GM19468 (cell line): ENCODE measurements around the gene VWF.
"Not testable (repeated sequence)": the region's sequence is repeated elsewhere in the genome, so short reads cannot be mapped to it uniquely, and the experiment has no call there.

Experiments
- ATAC-seq: cut with Tn5 transposase; IDR thresholded peaks from one replicate; pipeline ENCODE4 v1.9.1; 2021; ENCODE audit warnings: mild to moderate bottlenecking, moderate library complexity, moderate number of reproducible peaks; ENCODE audit not compliant: unreplicated experiment; ENCODE audit errors: extremely low read depth

Gene VWF

DNA sequence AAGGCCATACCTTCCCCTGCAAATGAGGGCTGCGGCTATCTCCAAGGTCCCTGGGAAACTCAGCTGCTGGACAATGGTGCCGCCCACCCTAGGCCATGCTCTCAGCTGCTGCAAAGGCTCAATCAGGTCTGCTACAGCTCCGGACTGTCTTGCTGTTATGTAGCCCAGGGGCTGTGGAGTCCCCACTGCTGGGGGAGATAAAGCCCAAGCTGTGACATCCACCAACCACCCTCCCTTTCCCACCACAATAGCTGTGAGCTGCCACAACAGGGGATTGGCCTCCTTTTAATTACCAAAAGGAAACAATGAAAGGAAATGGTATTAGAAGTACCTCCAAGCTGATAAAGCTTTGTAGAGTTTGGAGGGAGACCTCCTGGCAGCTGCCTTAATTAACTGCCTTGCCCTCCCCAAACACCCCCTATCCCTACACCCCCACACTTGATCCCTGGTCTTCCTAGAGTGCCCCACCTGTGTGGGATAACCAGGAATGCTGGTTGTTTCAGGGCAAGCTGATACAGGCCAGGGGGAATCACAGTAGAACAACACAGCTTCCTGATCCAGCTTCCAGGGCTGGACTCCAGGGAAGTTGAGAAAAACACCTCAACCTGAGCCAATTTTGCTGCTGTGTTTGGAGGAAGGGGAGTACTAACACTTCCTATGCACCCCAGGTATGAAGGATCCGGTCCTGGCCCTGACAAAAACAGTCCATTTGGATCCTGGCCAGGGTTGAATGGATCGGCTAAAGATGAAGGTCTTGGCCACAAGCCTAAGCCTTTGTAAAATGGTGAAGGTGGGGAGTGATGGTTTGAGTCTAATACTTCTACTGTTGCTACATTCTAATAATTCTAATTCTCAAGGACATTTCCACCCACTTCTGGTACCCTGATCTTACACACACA is at the start of gene VWF:
VWF (minus strand) TSS at position 260 of the 899 bp plus-strand sequence. CDS start 1,474 bp downstream, outside the sequence.
- no peak for ATAC-seq

DNA sequence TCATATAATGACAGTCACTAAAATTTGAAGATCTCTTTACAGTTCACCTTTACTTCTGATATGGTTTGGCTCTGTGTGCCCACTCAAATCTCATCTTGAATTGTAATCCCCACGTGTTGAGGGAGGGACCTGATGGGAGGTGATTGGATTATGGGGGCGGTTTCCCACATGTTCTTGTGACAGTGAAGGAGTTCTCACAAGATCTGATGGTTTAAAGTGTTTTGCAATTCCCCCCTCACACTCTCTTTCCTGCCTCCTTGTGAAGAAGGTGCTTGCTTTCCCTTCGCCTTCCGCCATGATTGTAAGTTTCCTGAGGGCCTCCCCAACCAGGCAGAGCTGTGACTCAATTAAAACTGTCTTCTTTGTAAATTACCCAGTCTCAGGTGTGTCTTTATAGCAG is 48.4 kb upstream of the VWF start:
- ATAC-seq, result no peak

DNA sequence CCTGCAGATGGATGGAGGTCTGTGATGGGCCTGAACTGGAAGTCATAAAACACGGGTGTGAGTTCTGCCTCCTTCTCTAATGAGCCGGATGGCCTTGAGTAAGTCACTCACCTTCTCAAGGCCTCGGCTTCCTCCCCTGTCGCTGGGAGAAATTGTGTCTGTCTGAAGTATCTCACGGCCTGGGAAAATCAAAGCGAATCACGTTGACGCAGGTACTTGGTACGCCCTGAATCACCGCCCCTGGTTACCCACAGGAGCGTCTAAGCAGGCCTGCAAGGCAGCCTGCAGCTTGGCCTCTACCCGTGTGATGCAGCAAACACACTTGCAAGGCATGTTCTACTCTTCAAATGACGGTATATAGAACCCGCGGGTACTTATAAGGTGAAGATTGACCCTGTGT is 47.6 kb upstream of the VWF start:
- no peak for ATAC-seq

DNA sequence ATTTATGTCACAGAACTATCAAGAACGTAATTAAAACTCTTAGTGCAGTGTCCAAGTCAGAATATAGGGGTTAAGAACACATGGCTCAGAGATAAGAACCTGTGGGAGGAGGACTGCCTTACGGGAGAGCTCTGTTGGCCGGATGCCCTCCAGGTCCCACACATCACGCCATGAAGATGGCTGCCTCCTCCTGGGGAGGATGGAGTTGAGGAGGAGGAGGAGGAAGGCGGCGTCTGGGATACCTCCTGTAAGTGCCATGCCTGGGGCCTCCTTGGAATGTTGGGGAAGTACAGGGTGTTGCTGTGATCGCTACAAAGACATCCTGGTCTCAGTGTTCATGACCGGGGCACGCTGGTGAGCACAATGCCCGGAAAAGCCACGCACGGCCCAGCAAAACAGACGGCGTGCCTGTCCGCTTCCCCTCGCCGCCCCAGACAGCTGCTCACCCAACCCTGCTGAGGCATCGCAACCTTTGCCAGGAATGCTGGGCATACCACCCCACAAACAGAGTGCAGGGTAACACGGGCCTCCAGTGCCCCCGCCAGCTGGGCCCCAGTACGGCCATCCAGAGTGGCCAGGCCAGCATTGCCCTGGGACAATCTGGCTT is 47.0 kb upstream of the VWF start:
- ATAC-seq, result no peak

DNA sequence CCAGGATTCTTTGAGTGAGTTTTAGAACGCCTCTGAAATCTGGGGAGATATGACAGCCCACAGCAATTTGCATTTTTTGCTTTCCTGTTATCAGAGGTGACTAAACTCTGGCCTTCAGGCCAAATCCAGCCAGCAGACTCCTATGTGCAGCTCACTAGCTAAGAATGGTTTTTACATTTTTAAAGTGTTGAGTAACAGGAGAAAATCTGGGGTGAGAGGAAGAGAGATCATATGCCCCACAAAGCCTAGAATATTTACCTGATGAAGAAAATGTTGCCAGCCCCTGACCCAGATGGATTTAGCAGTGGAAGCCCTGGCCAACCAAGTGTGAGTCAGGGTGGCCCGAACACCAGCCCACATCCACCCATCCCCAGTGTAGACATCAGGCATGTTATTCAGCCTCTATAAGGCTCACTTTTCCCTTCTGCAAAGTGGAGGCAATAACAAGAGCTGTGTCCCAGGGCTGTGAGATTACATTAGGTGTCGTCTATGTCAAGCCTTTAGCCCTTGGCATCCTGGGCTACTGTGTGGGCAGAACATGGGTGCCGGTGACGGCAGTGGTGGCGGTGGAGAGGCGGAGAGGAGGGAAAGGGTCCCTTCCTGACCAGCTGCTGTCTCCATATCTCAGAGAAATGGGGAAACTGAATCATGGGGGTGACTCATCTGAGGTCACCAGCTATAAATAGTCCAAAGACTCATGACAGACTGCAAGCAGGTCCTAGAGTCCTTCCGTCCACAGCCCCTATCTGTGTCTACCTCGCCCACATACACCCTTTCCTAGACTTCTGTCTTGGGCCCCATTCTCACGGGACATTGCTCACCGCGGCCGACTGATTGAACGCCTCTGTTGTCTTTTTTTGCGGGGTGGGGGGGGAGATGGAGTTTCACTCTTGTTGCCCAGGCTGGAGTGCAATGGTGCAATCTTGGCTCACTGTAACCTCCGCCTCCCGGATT is 43.1 kb upstream of the VWF start:
- no peak for ATAC-seq

DNA sequence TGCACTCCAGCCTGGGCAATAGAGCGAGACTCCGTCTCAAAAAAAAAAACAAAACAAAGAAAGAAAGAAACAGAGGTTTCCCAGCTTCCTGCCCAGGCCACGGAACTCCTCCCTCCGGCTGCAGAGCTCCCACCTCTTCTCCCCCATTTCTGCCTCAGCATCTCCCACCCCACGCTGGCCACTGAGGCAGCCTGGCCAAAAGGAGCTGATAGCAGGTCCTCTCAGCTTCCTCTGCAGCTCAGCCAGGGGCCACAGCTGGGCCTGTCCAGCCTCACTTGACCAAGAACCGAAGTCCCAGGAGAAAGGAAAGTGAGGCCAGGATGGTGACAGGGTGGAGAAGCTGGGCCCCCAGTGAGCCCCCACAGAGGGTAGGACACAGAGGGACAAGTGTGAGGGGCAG is 42.3 kb upstream of the VWF start:
- ATAC-seq, result no peak

DNA sequence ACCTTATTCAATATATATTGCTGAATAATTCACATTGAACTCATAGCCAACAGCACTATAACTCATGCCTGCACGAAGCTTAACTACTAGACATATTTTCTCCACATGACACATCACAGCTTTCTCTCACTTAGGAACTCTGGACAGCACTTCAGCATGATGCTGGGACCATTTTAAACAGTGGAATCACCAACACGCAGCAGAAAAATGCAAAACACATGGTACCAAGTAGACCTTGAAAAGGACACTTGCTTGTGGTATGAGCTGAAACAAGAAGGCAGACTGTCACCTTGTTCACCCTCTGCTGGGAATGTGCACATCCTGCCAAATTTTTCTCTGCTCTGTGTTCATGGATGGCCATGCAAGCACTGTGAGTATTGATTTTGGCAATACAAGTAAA is 40.9 kb upstream of the VWF start:
- no peak for ATAC-seq

DNA sequence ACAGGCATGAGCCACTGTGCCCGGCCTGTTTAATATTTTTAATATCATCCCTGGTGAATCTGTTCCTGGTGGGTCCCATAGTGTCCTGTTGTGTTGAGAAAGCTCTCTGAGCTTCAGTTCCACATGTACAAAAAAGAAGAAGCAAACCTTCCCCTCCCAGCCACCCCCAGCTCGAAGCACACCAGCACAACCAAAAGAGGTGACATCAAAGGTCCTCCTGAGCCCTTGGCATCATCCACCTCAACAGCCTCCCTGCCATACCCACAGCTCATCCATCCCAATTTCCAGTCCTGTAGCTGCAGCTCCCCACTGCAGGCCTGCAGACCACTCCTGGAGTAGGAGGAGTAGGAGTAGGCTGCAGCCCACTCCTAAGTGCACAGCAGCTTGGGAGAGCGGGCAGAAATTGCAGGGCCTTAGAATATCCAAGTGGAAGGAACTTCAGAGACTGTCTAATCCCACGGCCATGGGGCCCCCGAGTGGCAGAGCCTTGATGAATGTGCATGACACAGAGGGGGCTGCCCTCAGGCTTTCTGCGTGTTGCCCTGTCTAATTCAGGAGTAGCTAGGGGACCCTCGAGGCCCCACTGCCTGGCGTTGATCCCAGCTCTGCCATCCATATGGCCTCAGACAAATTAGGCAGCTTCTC is 39.1 kb upstream of the VWF start:
- no peak for ATAC-seq

DNA sequence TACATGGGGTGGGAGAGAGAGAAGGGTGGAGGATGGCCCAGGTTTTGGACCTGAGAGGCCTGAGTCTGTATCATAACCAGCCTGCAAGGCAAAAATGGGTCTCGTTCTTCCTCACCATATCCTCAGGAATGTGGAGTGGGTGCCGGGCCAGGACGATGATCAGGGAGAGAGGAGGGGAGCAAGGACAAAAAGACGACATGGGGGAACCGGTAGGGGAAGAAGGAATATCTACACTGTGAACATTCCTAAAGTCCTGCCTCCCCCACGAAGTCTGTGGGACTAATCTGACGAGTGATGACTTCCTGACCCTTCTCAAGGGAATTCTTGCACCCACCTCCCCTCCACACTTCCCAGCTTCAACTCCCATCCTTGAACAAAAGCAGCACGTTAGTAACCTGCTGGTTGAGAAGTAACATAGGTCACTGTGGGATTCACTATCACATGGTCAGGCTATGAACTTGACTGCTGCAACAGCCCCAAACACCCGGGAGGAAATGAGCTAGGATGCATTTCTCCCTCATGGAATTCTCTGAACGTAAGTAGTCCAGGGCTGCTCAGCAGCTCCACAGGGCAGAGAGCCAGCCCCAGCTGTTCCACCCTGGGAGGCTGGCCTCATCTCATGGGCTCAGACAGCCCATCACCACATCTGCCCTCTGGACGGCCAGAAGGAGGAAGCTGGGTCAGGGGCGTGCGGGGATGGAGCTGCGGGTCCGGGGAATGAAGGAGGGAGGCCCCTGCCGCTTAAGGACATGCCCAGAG is 36.8 kb upstream of the VWF start:
- ATAC-seq, result no peak

DNA sequence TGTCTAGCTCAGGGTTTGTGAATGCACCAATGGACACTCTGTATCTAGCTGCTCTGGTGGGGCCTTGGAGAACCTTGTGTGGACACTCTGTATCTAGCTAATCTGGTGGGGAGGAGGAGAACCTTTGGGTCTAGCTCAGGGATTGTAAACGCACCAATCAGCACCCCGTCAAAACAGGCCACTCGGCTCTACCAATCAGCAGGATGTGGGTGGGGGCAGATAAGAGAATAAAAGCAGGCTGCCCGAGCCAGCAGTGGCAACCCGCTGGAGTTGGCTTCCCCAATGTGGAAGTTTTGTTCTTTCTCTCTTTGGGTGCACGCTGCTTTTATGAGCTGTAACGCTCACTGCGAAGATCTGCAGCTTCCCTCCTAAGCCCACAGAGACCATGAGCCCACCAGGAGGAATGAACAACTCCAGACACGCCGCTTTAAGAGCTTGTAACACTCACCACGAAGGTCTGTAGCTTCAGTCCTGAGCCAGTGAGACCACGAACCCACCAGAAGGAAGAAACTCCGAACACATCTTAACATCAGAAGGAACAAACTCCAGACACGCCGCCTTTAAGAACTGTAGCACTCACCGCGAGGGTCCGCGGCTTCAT is 35.7 kb upstream of the VWF start:
- not testable (repeated sequence) for ATAC-seq

DNA sequence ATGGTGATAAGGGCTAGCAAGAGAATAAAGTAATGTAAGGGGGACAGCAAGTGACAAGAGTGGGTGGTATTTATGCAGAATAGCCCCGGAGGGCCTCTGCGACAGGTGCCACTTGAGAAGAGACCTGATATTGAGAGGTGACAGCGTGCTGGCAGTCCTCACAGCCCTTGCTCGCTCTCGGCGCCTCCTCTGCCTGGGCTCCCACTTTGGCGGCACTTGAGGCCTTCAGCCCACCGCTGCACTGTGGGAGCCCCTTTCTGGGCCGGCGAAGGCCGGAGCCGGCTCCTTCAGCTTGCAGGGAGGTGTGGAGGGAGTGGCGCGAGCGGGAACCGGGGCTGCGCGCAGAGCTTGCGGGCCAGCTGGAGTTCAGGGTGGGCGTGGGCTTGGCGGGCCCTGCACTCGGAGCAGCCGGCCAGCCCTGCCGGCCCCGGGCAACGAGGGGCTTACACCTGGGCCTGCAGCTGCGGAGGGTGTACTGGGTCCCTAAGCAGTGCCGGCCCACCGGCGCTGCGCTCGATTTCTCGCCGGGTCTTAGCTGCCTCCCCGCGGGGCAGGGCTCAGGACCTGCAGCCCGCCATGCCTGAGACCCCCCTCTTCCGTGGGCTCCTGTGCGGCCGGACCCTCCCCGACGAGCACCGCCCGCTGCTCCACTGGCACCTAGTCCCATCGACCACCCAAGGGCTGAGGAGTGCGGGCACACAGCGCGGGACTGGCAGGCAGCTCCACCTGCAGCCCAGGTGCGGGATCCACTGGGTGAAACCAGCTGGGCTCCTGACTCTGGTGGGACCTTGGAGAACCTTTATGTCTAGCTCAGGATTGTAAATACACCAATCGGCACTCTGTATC is 34.9 kb upstream of the VWF start:
- ATAC-seq, result not testable (repeated sequence)

DNA sequence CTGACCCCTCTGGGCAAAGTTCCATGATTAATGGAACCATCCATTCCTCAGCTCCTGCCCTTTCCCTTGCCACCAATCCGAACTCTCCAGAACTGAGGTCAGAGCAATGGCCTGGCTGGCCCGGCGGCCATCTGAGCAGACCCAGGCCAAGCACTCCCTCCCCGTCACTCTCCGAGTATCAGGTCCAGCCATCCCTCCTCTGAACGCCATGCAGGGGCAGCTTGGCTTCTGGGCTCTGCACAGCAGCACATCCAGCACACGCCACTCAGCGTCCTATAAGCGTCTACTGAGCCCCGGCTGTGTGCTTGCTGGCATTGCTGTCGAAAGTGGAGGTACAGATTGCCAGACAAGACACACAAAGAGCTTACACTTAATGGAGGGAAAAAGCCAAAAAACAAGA is 34.3 kb upstream of the VWF start:
- ATAC-seq, result no peak

DNA sequence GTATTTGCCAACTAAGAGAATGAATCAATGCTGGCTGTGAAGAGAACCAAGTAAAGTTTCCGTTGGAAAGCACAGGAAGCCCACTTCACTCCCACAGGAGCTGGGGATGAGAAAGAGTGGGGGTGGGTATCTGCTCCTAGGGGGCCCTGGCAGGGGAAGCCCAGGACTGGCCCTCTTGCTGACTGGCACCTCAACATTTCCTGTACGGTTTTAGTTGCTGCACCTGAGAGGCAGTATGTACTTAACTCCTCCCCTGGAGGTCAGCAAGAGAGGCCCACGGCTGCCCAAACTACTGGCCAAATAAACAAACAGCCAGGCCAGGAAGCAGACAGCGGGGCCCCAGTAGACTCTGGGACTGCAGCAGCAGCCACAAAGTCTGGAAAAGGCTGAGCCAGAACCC is 33.8 kb upstream of the VWF start:
- ATAC-seq, result no peak

DNA sequence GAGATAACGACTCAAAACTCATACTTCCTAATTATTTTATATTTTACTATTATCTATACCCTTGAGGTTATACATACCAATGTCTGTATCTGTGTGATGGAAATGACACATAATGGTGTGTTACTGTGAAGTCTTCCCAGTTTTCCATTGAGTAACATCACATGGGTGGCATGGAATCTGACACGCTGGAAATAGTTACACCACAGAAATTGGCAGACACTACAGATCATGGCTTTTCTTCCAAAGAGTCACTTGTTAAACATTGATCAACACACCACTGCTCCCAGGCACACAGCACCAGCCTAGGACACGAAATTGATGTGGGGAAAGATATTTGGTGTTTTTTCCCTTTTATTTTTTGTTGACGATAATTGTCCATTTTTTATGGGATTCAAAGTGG is 33.0 kb upstream of the VWF start:
- no peak for ATAC-seq

DNA sequence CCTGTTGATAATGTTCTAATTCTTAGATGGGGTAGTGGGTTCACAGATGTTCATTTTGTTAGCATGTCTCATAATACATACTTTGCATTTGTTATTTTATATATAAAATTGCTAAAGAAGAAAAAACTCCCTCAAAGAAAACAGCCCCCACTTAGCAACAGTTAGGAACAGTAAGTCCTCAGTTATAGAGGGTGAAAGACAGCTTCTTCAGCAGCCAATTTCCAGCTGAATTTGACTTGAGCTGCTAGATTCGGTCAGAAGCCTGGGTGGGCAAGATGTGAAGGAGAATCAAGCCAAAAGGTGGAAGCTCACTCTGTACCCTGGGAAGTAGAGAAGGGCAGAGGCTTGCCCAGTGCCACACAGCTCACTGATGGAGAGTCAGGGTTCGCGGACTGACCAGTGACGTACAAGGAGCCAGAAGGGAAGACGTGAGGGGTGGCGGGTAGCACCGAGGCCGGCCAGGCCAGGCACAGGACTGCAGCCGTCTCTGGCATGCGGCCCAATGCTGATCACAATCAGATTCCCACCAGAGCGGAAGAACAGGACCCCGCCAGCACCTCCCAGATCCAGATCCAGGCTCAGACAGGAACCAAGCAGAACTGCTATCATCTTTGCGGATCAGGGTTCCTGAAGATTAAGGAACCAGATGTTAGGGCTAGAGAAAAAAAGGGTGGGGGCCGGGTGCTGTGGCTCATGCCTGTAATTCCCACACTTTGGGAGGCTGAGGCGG is 30.4 kb upstream of the VWF start:
- no peak for ATAC-seq

DNA sequence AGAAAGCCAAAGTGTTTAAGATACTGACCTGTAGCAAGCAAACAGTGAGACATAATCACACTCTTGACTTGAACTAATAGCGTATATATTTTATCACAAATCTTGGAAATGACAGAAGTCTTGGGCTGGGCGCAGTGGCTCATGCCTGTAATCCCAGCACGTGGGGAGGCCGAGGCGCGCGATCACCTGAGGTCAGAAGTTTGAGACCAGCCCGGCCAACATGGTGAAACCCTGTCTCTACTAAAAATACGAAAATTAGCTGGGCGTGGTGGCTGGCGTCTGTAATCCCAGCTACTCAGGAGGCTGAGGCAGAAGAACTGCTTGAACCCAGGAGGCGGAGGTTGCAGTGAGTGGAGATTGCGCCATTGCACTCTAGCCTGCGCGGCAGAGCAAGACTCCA is 24.3 kb upstream of the VWF start:
- not testable (repeated sequence) for ATAC-seq

DNA sequence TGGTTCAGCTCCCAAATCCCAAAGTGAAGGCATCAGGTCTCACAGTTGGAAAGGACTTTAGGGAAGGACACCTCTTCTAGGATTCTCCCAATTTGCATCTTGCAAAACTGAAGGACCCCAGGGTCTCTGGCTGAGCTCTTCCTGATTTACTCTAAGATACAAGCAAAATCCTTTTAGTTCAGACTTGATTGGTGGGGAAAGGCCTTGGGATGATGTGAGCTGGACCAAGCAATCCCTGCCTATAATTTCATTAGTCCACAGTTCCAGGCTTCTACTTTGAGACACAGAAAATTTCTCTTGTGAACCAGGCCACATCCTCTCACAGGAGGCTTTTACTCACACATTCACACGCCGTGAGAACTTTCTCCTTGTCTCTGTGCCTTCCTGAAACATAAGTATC is 23.6 kb upstream of the VWF start:
- ATAC-seq, result no peak

DNA sequence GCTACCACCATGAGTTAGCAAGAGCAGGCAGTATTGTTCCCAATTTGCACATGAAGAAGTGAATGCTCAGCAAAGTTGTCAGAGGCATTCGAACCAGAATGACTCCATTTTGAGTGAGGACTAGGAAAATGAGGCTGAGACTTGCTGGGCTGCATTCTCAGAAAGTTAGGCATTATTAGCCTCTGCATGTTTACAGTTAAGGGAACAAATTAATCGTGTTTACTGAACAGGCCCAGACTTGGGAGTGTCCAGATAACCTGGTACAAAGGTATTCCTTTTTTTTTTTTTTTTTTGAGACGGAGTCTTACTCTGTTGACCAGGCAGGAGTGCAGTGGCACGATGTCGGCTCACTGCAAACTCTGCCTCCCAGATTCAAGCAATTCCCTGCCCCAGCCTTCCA is 22.5 kb upstream of the VWF start:
- ATAC-seq, result no peak
